22Rv1 (cell line): ENCODE measurements around the gene EIPR1.

Experiments used
- CTCF ChIP-seq: fragments of 450-650 bp; IDR thresholded peaks from 2 replicates; pipeline ENCODE4 v1.5.1; 2017; ENCODE audit warnings: mild to moderate bottlenecking
- ZFX ChIP-seq: fragments of 450-650 bp; IDR thresholded peaks from 2 replicates; pipeline ENCODE4 v1.6.1; 2017; ENCODE audit warnings: antibody characterized with exemption, borderline replicate concordance

- no peak for TF ChIP-seq CTCF
- TF ChIP-seq ZFX, result no peak
Observed at GRCh38 chr2:3421580-3421979, 44.0 kb upstream of the EIPR1 start.
